GM18499 (cell line): ENCODE data around the gene ZFX.

Source experiments
- ATAC-seq: cut with Tn5 transposase; IDR thresholded peaks from one replicate; pipeline ENCODE4 v1.9.1; 2021; ENCODE audit warnings: moderate number of reproducible peaks; ENCODE audit not compliant: insufficient read depth, unreplicated experiment

The ZFX gene

DNA sequence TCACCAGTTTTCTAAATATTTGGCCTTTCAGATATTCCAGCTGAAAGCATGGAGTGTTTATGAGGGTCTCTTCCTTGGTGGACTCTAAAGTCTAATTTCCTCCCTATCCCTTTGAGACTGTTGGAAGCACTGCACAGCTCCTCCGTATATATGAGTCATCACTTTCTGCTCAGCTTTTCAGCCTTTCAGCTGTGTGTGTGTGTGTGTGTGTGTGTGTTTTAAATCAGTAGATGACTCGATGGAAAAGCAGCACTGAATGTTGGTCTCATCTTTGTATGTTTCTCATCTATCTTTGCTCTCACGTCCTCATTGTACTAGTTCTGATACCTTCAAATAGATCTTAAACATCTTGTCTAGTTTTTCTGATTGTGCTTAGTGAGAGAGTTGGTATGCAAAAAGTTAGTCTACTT, 81.6 kb downstream of the ZFX start:
- ATAC-seq = no peak

DNA sequence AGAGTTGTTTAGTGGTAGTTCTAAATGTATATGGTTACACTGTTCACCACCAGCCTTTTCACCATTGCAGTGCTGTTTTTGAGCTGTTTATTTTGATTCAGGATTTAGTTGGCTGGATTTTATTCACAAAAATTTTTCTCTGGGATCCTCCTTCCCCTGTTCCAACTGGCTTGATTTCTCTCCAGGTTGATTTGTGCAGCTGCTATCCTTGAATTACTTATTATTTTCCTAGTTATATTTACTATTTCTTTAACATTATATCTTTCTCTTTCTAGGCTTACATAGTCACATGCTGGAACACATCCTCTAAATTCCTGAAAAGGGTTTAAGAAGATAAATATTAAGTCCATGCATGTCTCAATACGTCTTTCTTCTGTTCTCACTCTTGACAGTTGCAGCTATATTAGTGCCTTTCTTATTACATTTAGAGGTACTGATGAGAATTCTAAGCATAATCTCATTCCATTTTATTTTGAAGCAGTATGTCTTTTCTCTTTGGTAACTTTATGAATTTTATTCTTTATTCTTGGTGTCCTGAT, 82.2 kb downstream of the ZFX start:
- ATAC-seq = no peak

DNA sequence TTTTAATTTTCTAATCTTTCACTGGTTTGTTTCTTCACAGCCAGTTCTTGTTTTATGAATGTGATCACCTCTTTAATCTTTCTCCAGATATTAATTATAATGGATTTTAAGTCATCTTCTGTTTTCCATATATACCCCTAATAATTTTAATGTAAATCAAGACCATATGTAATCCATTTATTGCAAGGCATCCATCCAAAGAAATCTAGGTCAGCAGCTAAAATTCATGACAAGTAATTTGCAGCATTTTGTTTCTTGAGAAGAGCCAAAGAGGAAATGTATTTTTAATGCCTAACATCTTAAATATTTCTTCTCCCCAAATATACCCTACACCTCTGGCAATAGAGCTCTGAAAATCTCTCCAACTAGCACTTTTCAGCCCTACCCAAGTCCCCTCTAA, 83.3 kb downstream of the ZFX start:
- ATAC-seq = no peak

DNA sequence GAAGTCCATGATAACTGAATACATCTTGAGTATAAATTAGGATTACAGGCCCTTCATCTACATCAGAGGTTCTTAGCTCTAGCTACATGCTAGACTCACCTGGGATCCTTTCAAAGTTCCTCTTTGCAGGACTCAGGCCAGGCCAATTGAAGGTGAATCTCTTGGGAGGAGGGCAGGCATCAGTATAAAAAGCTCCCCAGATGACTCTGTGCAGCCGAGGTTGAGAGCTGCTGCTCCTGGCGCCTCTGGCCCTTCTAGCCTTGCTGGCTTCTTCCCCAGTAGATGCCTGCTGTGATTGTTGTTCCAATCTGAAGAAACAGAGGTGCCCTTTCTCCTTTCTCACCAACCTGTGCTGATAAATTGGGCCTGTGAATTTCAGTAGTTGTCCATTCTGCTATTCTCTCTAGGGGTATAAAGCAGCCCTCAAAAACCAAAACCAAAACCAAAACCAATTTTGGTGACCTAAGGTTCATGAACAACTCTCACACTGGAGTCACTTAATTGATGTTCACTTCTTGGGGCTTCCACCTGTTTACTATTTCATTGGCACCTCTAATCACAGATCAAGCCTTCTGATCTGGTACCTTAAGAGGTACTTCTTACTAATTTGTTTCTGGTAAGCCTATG, 85.7 kb downstream of the ZFX start:
- ATAC-seq = no peak

DNA sequence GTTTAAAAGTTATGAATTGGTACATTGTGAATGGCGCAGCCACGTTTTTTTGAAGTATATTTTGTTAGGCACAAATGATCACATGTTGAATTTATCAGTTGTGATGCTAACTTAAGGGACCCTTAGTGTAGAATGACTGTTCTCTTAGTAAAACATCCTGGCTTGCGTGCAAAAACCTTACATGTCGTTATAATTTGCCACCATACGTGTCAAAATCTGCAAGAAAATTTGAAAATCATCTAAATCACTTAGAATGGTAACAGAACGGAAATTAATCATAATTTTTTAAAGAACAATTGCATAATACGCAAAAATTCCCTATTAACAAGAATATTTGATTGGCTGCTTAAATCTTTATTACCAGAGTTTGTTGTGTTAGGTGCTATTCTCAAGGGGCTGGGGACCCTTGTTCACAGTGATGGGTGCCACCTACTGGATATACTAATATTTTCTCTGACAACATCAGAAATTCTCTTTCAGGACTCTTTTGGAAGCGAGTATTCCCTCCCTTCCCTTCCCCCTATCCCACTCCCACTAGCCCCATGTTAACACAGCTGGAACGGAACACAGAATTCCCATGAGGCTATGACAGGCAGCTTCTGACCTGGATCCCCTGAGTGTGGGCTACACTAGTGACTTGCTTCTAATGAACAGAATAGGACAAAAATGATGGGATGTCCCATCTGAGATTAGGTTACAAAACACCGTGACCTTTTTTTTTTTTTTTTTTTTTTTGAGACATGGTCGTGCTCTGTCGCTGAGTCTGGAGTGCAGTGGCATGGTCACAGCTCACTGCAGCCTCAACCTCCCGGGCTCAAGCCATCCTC, 92.5 kb downstream of the ZFX start:
- ATAC-seq = no peak

DNA sequence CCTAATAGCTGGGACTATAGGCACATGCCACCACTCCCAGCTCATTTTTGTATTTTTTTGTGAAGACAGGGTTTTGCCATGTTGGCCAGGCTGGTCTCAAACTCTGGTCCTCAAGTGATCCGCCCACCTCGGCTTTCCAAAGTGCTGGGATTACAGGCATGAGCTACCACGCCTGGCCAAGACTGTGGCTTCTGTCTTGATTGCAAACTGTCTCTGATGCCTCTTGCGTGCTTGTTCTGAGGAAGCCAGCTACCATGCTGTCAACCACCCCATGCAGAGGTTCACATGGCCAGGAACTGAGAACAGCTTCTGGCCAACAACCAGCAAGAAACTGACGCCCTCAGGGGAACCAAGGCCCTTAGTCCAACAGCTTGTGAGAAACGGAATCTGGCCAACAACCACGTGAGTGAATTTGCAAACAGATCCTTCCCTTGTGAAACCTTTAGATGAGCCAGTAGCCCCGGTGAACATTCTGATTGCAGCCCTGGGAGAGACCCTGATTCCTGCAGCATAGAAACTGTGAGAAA, 93.2 kb downstream of the ZFX start:
- ATAC-seq = peak; percentile 80

DNA sequence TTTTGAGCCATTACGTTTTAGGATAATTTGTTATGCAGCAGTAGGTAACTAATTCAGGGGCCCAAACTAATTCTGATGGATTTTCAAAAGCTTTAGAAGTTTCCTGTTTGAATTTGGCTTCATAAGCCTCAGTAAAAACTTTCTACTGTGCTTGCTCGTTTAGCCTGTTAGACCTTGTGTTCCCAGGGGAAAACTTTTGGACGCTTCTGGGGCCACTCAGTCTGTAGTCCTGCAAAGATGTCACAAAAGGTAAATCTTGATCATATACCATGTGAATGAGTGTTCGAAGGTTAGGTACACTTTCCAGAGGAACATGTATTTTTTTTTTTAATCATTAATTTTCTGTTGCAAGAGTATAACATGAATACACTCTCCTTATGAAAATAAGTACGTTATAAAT, 93.7 kb downstream of the ZFX start:
- peak; percentile 8 for ATAC-seq

DNA sequence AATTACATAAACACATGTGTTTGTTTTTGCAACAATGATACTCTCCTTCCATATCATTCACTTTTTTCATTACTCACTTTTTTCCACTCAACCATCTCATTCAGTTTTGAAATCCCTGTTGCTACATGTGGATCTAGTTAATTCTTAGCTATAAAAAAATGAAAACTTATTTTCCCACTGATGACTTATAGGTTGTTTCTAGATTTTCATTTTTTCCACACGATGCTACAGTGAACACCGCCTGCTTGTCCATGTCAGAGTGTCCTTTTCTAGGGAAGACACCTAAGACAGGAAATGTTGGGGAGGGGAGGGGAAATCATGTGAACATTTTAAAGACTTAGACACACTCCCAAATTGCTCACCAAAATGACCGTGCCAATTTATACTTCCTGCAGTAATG, 94.2 kb downstream of the ZFX start:
- no peak for ATAC-seq

DNA sequence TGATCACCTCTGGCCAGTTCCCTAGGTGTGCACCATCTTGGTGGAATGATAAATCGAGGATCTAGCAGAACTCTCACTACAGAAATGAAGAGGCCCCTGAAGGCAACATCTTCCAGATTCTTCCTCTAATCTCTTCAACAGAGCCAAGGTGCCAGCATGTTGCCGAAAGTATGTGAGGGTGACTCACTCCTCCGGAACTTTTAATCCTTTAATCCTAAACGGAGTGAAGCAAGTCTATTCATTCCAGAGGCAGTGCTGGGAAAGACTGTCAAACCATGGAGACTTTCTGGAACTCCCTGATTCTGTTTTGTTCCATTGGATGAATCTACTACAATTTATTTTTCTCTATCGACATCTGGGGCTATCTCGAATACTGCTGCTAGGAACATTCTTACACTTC, 95.7 kb downstream of the ZFX start:
- ATAC-seq = no peak

DNA sequence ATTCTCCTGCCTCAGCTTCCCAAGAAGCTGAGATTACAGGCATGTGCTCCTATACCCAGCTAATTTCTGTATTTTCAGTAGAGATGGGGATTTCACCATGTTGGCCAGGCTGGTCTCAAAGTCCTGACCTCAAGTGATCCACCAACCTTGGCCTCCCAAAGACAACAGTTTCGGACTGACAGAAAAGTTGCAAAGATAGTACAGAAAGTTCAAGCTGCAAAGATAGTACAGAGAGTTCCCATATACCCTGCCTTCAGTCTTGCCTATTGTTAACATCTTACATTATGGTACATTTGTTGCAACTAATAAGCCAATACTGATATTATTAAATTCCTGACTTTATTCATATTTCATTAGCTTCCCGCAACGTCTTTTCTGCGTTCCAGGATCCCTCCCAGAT, 98.5 kb downstream of the ZFX start:
- ATAC-seq = no peak

DNA sequence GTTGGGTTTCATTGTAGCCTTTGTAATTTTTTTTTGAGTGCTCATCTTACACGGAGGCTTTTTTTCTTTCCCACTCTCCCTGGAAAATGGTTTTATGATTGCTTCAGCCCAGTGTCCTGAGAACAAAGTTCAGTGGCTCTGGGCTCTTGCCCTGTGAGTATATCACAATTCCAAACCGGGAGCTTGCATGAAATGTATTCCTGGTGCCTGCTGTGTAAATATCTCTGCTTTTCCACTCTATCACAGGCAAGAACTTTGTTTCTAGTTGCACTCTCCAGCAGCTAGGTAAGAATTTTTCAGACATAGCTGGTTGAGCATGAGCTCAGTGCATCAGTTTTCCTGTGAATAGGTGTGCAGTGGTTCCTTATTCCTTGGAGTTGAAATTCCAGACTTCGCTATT, 103.5 kb downstream of the ZFX start:
- no peak for ATAC-seq

DNA sequence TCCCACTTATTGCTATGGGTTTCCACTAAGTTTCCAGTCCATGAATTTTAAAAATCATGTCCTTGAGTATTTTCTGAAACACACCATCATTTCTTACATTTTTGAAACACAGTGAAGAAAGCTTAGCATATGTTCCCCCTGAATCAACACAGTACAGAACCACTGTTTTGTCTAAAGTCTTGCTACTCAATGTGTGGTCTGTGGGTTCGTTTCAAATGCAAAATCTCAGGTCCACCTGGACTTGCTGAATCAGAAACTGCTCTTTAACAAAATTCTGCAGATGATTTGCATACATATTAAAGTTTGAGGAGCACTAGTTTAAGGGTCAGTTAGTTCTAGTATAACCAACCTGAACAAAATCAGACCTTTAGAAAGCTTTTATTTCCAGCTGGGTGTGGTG, 103.9 kb downstream of the ZFX start:
- no peak for ATAC-seq

DNA sequence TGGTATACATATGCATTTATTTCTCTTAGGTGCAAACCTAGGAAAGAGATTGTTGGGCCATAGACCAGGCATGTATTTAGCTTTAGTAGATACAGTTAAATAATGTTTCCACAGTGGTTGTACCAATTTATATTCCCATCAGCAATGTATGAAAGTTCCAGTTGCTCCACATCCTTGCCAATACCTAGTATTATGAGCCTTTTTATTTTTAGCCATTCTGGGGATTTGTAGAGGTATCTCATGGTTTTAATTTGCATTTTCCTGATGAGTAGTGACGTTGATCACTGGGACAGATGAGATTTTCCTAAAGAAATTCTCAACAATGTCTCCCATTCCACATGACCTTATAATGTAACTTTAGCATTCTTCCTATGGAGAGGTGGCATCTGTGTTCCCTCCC, 107.5 kb downstream of the ZFX start:
- no peak for ATAC-seq

DNA sequence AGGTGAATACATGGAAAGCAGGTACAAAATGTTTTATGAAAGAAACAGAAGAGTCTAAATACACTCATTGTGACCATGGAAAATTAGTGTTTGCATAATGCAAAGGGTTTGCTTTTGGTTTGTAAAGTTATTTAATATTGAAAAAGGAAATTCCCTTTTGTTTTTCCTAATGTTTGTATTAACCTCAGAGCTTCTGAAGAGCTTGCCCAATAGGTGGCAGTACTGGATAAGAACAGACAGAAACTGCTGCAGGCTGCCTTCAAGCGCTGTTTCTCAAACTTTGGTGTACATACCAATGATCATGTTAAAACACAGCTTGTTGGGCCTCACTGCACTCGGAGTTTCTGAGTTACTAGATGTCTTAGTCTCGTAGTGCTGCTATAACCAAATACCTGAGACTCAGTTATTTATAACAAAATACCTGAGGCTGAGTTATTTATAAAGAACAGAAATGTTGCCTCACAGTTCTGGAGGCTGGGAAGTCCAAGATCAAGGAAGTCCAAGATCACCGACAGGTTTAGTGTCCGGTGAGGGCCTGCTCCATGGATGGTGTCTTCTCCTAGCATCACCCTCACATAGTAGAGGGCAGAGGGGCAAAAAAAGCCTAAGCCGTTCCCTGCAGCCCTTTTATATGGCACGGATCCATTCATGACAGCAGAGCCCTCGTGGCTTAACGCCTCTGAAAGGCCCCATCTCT, 110.2 kb downstream of the ZFX start:
- ATAC-seq = no peak

DNA sequence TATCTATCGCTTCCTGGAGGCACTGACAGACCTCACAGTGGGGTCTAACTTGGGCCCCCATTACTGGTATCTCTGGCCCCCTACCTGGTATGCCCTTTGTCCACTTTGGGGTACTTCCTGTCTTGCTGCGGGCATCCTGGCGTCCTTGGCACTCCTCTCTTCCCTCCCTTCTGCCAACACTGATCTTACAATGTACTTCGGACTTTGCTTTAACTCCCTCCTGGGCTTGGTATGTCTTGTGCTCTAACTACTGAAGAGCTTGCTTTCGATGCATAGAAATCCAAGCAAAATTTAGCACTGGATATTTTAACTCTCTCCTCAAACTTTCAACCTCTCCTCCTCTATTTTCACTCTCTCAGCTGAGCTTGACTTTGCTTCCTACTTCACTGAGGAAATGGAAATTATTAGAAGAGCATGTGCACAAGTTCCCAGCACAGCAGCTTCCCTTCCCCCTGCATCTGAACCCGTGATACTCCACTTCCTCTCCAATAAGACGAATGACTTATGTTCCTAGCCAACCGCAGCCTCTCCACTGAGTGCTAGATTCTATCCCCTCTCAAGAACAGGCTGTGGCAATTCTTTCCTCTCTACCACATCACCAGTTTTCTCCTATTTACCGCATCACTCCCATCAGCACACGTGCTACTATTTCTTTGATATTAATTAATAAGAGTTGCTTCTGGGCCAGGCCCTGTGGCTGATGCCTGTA, 111.5 kb downstream of the ZFX start:
- ATAC-seq = no peak

DNA sequence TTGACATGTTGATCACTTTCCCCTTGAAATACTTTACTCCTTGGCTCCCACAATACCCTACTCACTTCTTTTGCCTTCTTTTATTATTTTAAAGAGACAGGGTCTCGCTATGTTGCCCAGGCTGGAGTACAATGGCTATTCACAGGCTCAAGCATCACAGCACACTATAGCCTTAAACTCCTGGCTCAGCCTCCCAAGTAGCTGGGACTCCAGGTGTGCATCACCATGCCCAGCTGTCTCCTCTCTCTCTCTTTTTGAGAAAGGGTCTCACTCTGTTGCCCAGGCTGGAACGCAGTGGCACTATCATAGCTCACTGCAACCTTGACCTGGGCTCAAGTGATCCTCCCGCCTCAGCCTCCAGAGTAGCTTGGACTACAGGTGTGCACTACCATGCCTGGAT, 112.8 kb downstream of the ZFX start:
- no peak for ATAC-seq

DNA sequence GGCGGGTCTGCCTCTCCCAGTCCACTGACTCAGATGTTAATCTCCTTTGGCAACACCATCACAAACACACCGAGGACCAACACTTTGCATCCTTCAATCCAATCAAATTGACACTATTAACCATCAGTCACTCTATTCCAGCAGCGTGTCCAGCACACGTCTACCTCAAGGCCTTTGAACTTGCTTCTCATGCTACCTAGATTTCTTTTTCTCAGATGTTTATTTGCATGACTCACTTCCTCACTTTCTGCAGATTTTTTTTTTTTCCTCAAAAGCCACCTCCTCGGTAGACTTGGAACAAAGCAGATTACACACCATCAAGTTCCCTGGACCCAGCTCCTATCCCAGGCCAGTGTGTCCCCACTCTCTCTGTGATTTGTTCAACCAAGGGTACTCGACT, 114.9 kb downstream of the ZFX start:
- ATAC-seq = no peak
